CD4-positive, alpha-beta T cell (primary cell): Measurements from ENCODE around the gene TLE6. TPM values are rescaled to one million over a fixed set of nuclear protein-coding genes. Genes with fewer than 3 reads are reported as not detected.
A peak's percentile ranks its signal among the peaks of the same experiment; 100 is the strongest.

Source experiments
- ATAC-seq: fragments of 200-7000 bp; cut with Tn5 transposase; one replicate; pipeline ENCODE4 v1.10.0; 2022; ENCODE audit warnings: mild to moderate bottlenecking; ENCODE audit not compliant: poor library complexity
- CTCF ChIA-PET: fragments of 350-600 bp; sonication (Branson Sonifier 250); formaldehyde crosslinking; loops from one replicate; lab custom pipeline; 2021; ENCODE audit warnings: antibody characterized with exemption, inconsistent platforms; lab: Charles Lee
- POLR2A ChIA-PET: fragments of 350-600 bp; sonication (Branson Sonifier 250); formaldehyde crosslinking; loops from one replicate; lab custom pipeline; 2021; ENCODE audit warnings: antibody characterized with exemption, inconsistent platforms; lab: Charles Lee
- DNase-seq, 14 experiments: peaks; one replicate each; pipeline ENCODE4 v3.0.0-alpha.2; 2013 to 2020; ENCODE audit warnings: mixed read lengths in 2 of 14
- H3K27ac ChIP-seq, 2 donors: one replicate each; pipeline versions ENCODE4 v1.5.1 to v1.7.0; 2013; ENCODE audit warnings: low read length in 2 of 2, low read depth in 1 of 2, mild to moderate bottlenecking in 1 of 2
- H3K27me3 ChIP-seq, 2 experiments: 1 replicate in 1 of 2; 2 replicates in 1 of 2; pipeline versions ENCODE4 v1.6.1 to v1.7.0; 2013; ENCODE audit warnings: low read length in 2 of 2, control low read depth in 1 of 2, mild to moderate bottlenecking in 1 of 2, moderate library complexity in 1 of 2; ENCODE audit not compliant: insufficient read depth in 2 of 2, control insufficient read depth in 1 of 2
- H3K36me3 ChIP-seq: one replicate; pipeline ENCODE4 v1.6.1; 2013; ENCODE audit warnings: low read length, control low read depth; ENCODE audit not compliant: insufficient read depth
- H3K4me1 ChIP-seq: one replicate; pipeline ENCODE4 v1.6.1; 2013; ENCODE audit warnings: low read length, control low read depth; ENCODE audit not compliant: insufficient read depth
- H3K4me3 ChIP-seq: one replicate; pipeline ENCODE4 v1.5.1; 2013; ENCODE audit warnings: mild to moderate bottlenecking, low read length, moderate library complexity
- H3K9me3 ChIP-seq, 2 experiments: 1 replicate in 1 of 2; 2 replicates in 1 of 2; pipeline versions ENCODE4 v1.6.1 to v1.7.0; 2013; ENCODE audit warnings: low read length in 2 of 2, mild to moderate bottlenecking in 2 of 2, control low read depth in 1 of 2, moderate library complexity in 1 of 2; ENCODE audit not compliant: control insufficient read depth in 1 of 2, insufficient read depth in 1 of 2
- H3K27ac Mint-ChIP-seq: one replicate; pipeline ENCODE4 v1.8.0; 2020; ENCODE audit warnings: mixed read lengths
- H3K27me3 Mint-ChIP-seq: one replicate; pipeline ENCODE4 v1.8.0; 2021; ENCODE audit warnings: mixed read lengths
- H3K36me3 Mint-ChIP-seq: one replicate; pipeline ENCODE4 v1.8.0; 2021; ENCODE audit warnings: low read depth, mixed read lengths
- H3K4me1 Mint-ChIP-seq: one replicate; pipeline ENCODE4 v1.8.0; 2021; ENCODE audit warnings: low read depth, mixed read lengths
- H3K4me3 Mint-ChIP-seq: one replicate; pipeline ENCODE4 v1.8.0; 2020; ENCODE audit warnings: mild to moderate bottlenecking, mixed read lengths
- H3K9me3 Mint-ChIP-seq: one replicate; pipeline ENCODE4 v1.8.0; 2020; ENCODE audit warnings: mixed read lengths
- intact Hi-C, 2 experiments: fragments of 100-400 bp; cut with DNase I in 1 of 2; cut with micrococcal nuclease in 1 of 2; formaldehyde crosslinking; loops; one replicate each; pipeline versions ENCODE4 v1.15.1 to v1.9.0; 2023 to 2025; cut with DNase I, micrococcal nuclease
- total RNA-seq, 174 experiments: library from RNA in 2 of 174; stranded (reverse) in 2 of 174; gene quantifications; one replicate each; pipeline ENCODE4 v1.2.3 and lab custom pipeline; 2021 to 2026
- TF ChIP-seq, protein P1 (sequence below): fragments of 200-600 bp; IDR thresholded peaks from one replicate; pipeline ENCODE4 v1.8.0; 2022; ENCODE audit warnings: antibody characterized with exemption, mild to moderate bottlenecking

The TLE6 gene
- total RNA-seq, 2 experiments from 2014 or later: not detected

- Histone ChIP-seq H3K27me3 (no peaks in the 10 kb centered on the region), H3K4me1 (peaks cover 32% of the 10 kb centered on the region), H3K36me3 (no peaks in the 10 kb centered on the region), H3K9me3 (no peaks in the 10 kb centered on the region), H3K4me3 (peak overlapping the region; percentile 88), H3K27ac (peak overlapping the region; percentile 78 to 90)
- peaks cover 19% of the 10 kb centered on the region for H3K36me3 Mint-ChIP-seq
- ChIA-PET CTCF (interaction anchor here (0.7 kb wide), 1 partner anchor 127 kb away, joined by 3 read pairs; no protein-coding TSS in a partner anchor), POLR2A (no interaction called here)
- intact Hi-C loops: loop anchor here in 1 of 2 experiments (5.0 kb wide), 1 partner anchor 203 kb away; the partner anchor contains the start of gene SLC39A3
- no peaks in the 10 kb centered on the region for H3K27me3 Mint-ChIP-seq
- no peak for ATAC-seq
- peak overlapping the region; percentile 99 for H3K27ac Mint-ChIP-seq
- peak overlapping the region; percentile 98 for H3K4me3 Mint-ChIP-seq
- TF ChIP-seq, protein P1, sequence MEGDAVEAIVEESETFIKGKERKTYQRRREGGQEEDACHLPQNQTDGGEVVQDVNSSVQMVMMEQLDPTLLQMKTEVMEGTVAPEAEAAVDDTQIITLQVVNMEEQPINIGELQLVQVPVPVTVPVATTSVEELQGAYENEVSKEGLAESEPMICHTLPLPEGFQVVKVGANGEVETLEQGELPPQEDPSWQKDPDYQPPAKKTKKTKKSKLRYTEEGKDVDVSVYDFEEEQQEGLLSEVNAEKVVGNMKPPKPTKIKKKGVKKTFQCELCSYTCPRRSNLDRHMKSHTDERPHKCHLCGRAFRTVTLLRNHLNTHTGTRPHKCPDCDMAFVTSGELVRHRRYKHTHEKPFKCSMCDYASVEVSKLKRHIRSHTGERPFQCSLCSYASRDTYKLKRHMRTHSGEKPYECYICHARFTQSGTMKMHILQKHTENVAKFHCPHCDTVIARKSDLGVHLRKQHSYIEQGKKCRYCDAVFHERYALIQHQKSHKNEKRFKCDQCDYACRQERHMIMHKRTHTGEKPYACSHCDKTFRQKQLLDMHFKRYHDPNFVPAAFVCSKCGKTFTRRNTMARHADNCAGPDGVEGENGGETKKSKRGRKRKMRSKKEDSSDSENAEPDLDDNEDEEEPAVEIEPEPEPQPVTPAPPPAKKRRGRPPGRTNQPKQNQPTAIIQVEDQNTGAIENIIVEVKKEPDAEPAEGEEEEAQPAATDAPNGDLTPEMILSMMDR: no peak
- no peaks in the 10 kb centered on the region for H3K9me3 Mint-ChIP-seq
- peaks cover 34% of the 10 kb centered on the region for H3K4me1 Mint-ChIP-seq
- no peak for DNase-seq
These were observed 31.7 kb upstream of the TLE6 start for GRCh38 chr19:2945575-2946184.

GRCh38 chr19:2949939-2950285 lies 27.5 kb upstream of the TLE6 start:
- DNase-seq: no peak
- Mint-ChIP-seq H3K4me3 (peak overlapping the region; percentile 95), H3K9me3 (no peaks in the 10 kb centered on the region), H3K4me1 (peaks cover 28% of the 10 kb centered on the region), H3K27ac (peak overlapping the region; percentile 96), H3K27me3 (no peaks in the 10 kb centered on the region), H3K36me3 (peaks cover 10% of the 10 kb centered on the region)
- Histone ChIP-seq H3K36me3 (no peaks in the 10 kb centered on the region), H3K9me3 (no peaks in the 10 kb centered on the region), H3K27me3 (no peaks in the 10 kb centered on the region), H3K27ac (peak overlapping the region; percentile 97 to 98), H3K4me3 (peak overlapping the region; percentile 82), H3K4me1 (peaks cover 22% of the 10 kb centered on the region)
- CTCF ChIA-PET: interaction anchor here (0.8 to 2.6 kb wide), 13 partner anchors 8 to 221 kb away, joined by 3 to 26 read pairs (median 5); partner anchors contain the start of gene ZNF555
- no peak for ATAC-seq
- POLR2A ChIA-PET: interaction anchor here (0.6 to 2.3 kb wide), 27 partner anchors 12 to 813 kb away, joined by 3 to 25 read pairs (median 4); partner anchors contain the start of genes AP3D1, MRPL54, NCLN and S1PR4
- TF ChIP-seq, protein P1: no peak
- intact Hi-C loops: loop anchor here (1.0 to 10.0 kb wide), 7 partner anchors 49 to 485 kb away; partner anchors contain the start of genes NCLN (in 2 of the 2), SLC39A3 (in 1 of the 2), TLE5 (in 1 of the 2) and ZNF57 (in 1 of the 2)

GRCh38 chr19:2950286-2951124 lies 26.9 kb upstream of the TLE6 start:
- POLR2A ChIA-PET: interaction anchor here (0.6 to 2.3 kb wide), 33 partner anchors 9 to 1297 kb away, joined by 3 to 25 read pairs (median 4); partner anchors contain the start of genes AP3D1, MRPL54, NCLN and S1PR4
- Mint-ChIP-seq H3K4me3 (peak overlapping the region; percentile 95), H3K9me3 (no peaks in the 10 kb centered on the region), H3K27ac (peak overlapping the region; percentile 96), H3K36me3 (peaks cover 8% of the 10 kb centered on the region), H3K27me3 (no peaks in the 10 kb centered on the region), H3K4me1 (peaks cover 25% of the 10 kb centered on the region)
- Histone ChIP-seq H3K9me3 (no peaks in the 10 kb centered on the region), H3K4me3 (peak overlapping the region; percentile 82), H3K36me3 (no peaks in the 10 kb centered on the region), H3K27me3 (no peaks in the 10 kb centered on the region), H3K27ac (peak overlapping the region; percentile 97 to 98), H3K4me1 (peaks cover 16% of the 10 kb centered on the region)
- peak; percentile 95 for ATAC-seq
- peak; percentile 100 for DNase-seq
- TF ChIP-seq, protein P1: no peak
- CTCF ChIA-PET: interaction anchor here (0.7 to 2.6 kb wide), 19 partner anchors 8 to 402 kb away, joined by 3 to 26 read pairs (median 4); partner anchors contain the start of gene ZNF555
- intact Hi-C loops: loop anchor here (1.0 to 10.0 kb wide), 6 partner anchors 50 to 484 kb away; partner anchors contain the start of genes NCLN (in 2 of the 2), TLE5 (in 1 of the 2) and ZNF57 (in 1 of the 2)
